Loucy (cell line): ENCODE data around the gene SLC25A21.

Experiments used
- CTCF ChIP-seq: fragments of 200-600 bp; sonication (generic); conservative IDR thresholded peaks from 2 replicates; pipeline ENCODE4 v1.5.1; 2014; ENCODE audit warnings: mild to moderate bottlenecking, antibody characterized with exemption, low read length
- EZH2phosphoT487 ChIP-seq: fragments of 200-600 bp; IDR thresholded peaks from 2 replicates; pipeline ENCODE4 v1.6.1; 2018; ENCODE audit warnings: antibody characterized with exemption, mild to moderate bottlenecking, moderate library complexity, borderline replicate concordance

DNA sequence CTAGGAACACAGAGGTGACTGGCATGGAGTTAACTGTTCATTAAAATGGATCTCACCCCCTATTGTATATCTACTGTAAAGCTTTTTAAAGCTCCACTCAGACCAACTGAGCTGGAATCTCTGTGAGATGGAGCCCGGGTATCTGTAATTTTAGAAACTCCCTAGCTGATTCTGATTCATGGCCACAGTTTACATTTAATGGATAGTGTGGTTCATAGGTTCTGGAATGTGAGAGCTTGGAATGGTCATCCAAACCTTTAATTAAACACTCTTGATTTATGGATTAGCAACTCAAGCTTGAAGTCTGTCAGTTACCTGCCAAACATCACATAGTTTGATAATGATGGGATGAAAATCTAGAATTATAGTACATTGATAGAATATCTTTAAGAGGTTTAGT lies 183.8 kb downstream of the SLC25A21 start:
- TF ChIP-seq CTCF (no peak), EZH2phosphoT487 (no peak)
